Measurements from ENCODE around the gene RBBP8NL.

Gene RBBP8NL

GRCh38 chr20:62371588-62372041 is 55.7 kb downstream of the RBBP8NL start:
- no peak for DNase-seq

GRCh38 chr20:62370807-62371587 is 56.3 kb downstream of the RBBP8NL start:
- DNase-seq = no peak

- DNase-seq = no peak
Measured at GRCh38 chr20:62370115-62370806, 57.1 kb downstream of the RBBP8NL start.

- no peak for DNase-seq
Measured at GRCh38 chr20:62369815-62370114, 57.6 kb downstream of the RBBP8NL start.

GRCh38 chr20:62368976-62369814 is 58.1 kb downstream of the RBBP8NL start:
- DNase-seq = no peak

- no peak for DNase-seq
Measured at GRCh38 chr20:62368392-62368975, 58.9 kb downstream of the RBBP8NL start.

GRCh38 chr20:62367633-62368391 is 59.5 kb downstream of the RBBP8NL start:
- peak; percentile 44 for DNase-seq

GRCh38 chr20:62367136-62367632 is 60.2 kb downstream of the RBBP8NL start, which contains the start of gene LAMA5:
TSS of gene LAMA5 (minus strand) at chr20:62367312. CDS start at chr20:62367245, 67 bp downstream.
- no peak for DNase-seq

GRCh38 chr20:62366370-62367135 is 60.8 kb downstream of the RBBP8NL start:
- DNase-seq = no peak

GRCh38 chr20:62365814-62366369 is 61.4 kb downstream of the RBBP8NL start:
- DNase-seq = no peak

- DNase-seq = no peak
Measured at GRCh38 chr20:62364911-62365736, 62.2 kb downstream of the RBBP8NL start.

- DNase-seq = no peak
Measured at GRCh38 chr20:62363920-62364851, 63.2 kb downstream of the RBBP8NL start.

GRCh38 chr20:62362991-62363919 is 64.1 kb downstream of the RBBP8NL start:
- peak; percentile 45 for DNase-seq

- no peak for DNase-seq
Measured at GRCh38 chr20:62362590-62362940, 64.8 kb downstream of the RBBP8NL start.

GRCh38 chr20:62361799-62362589 is 65.3 kb downstream of the RBBP8NL start:
- DNase-seq = no peak

- DNase-seq = no peak
Measured at GRCh38 chr20:62360854-62361798, 66.2 kb downstream of the RBBP8NL start.

All from NCI-H1694 treated with DMSO at 0.1 percent for 48 hours (cell line).